ENCODE data around the gene FAM181B. TPM values are rescaled to one million over a fixed set of nuclear protein-coding genes. Genes with fewer than 3 reads are reported as not detected.

Gene FAM181B
- polyA plus RNA-seq, 1 of the 3 experiments (the other 2 are of a cell fraction): 0.02 TPM

DNA sequence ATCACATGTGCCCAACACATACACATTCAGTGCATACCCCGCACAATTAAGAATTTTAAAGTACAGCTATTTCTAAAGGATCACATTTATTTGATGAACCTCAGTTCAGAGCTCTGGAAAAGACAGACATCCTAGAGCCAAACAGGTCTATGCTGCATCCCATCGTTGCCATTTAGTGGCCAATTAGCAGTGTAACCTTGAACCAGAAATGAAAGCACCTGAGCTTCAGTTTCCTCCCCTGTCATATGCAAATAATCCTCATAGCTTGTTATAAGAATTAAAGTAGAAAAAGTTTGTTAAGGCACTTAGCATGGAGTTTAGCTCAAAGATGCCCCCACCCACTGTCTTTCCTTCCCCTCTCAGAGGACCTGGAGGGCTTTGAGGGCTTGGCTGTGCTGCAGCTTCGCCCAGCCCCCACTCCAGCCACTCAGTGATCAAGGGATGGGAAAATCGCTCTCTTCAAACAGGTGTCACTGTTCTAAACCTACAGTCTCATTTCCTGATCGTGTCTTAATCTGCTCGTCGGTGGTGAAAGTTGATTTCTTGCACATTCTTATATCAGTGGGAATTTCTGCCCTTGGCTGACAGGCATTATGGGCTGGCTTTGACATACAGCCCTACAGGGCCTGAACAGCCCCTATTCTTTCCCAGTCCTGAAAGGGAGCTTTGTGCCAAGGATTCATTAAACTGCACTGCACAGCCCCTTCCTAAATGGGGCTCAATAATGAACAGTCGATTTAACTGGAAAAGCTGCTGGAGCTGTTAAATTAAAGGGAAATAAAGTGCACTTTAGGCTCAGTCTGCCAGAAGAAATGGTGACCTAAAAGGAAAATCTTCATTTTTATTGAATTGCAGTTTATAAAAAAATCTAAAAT is 23.3 kb upstream of the FAM181B start:
- Histone ChIP-seq H2AFZ (ENCODE audit: low read depth) (no peak overlapping the region), H3K27ac (ENCODE audit: low read depth in 2 of 2, low read length in 1 of 2) (no peak overlapping the region), H3K4me3 (ENCODE audit: low read depth in 2 of 2, low read length in 1 of 2) (no peak overlapping the region), H3K27me3 (ENCODE audit: insufficient read depth) (no peaks in the 10 kb centered on the region; the same call in 1 of the 2 replicates), H3K36me3 (replicated peaks in 1 of 2; ENCODE audit: control insufficient read depth in 1 of 2, insufficient read depth in 2 of 2, low read length in 1 of 2) (no peaks in the 10 kb centered on the region), H3K9ac (no peak overlapping the region), H3K4me2 (no peak overlapping the region), H3K9me2 (no peaks in the 10 kb centered on the region), H3K79me2 (ENCODE audit: insufficient read depth) (no peaks in the 10 kb centered on the region), H3K4me1 (ENCODE audit: control insufficient read depth in 1 of 2, insufficient read depth in 2 of 2, low read depth in 1 of 2, low read length in 1 of 2) (peaks cover 0 to 4% of the 10 kb centered on the region in 2 experiments; a peak in 1 of 4 replicates), H3F3A (replicated peaks; ENCODE audit: insufficient read depth) (no peaks in the 10 kb centered on the region), H4K20me1 (ENCODE audit: insufficient read depth) (no peaks in the 10 kb centered on the region), H3K9me3 (no peaks in the 10 kb centered on the region)
- ChIA-PET CTCF (interaction anchor here (1.0 to 1.5 kb wide), 5 partner anchors 23 to 110 kb away, joined by 3 to 4 read pairs (median 3); partner anchors contain the start of gene FAM181B), POLR2A (no interaction called here)
- WGBS (ENCODE audit: low lambda C conversion rate): 42% methylated on average over 8 of the region's 8 CpGs
- TF ChIP-seq FOXM1 (IDR thresholded peaks at IDR 0.05; ENCODE audit: low read depth) (no peak), TEAD4 (IDR thresholded peaks at IDR 0.05; ENCODE audit: borderline replicate concordance, insufficient read depth) (no peak), TCF12 (IDR thresholded peaks at IDR 0.05) (no peak), SIN3A (IDR thresholded peaks at IDR 0.05; ENCODE audit: borderline replicate concordance, low read depth, low read length) (no peak), RXRA (IDR thresholded peaks at IDR 0.05; ENCODE audit: borderline replicate concordance, low read depth) (no peak), CTCF (IDR thresholded peaks at IDR 0.05) (no peak), FOSL2 (IDR thresholded peaks at IDR 0.05; ENCODE audit: borderline replicate concordance, low read depth) (no peak), GABPA (IDR thresholded peaks at IDR 0.05; ENCODE audit: low read depth) (no peak), FOXJ3 (CRISPR knock-in tag; IDR thresholded peaks at IDR 0.05) (no peak), EZH2phosphoT487 (IDR thresholded peaks at IDR 0.05; ENCODE audit: borderline replicate concordance, low read depth) (no peak), RCOR1 (IDR thresholded peaks at IDR 0.05; ENCODE audit: low read length) (no peak), RFX5 (IDR thresholded peaks at IDR 0.05; ENCODE audit: low read length) (no peak), GATA2 (CRISPR knock-in tag; IDR thresholded peaks at IDR 0.05) (no peak), REST (IDR thresholded peaks at IDR 0.05; ENCODE audit: low read depth, low read length) (no peak)
- TF ChIP-seq, protein P1, sequence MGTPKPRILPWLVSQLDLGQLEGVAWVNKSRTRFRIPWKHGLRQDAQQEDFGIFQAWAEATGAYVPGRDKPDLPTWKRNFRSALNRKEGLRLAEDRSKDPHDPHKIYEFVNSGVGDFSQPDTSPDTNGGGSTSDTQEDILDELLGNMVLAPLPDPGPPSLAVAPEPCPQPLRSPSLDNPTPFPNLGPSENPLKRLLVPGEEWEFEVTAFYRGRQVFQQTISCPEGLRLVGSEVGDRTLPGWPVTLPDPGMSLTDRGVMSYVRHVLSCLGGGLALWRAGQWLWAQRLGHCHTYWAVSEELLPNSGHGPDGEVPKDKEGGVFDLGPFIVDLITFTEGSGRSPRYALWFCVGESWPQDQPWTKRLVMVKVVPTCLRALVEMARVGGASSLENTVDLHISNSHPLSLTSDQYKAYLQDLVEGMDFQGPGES (IDR thresholded peaks at IDR 0.05; ENCODE audit: low read depth, low read length): no peak
- TF ChIP-seq, protein P2, sequence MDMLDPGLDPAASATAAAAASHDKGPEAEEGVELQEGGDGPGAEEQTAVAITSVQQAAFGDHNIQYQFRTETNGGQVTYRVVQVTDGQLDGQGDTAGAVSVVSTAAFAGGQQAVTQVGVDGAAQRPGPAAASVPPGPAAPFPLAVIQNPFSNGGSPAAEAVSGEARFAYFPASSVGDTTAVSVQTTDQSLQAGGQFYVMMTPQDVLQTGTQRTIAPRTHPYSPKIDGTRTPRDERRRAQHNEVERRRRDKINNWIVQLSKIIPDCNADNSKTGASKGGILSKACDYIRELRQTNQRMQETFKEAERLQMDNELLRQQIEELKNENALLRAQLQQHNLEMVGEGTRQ (IDR thresholded peaks at IDR 0.05; ENCODE audit: borderline replicate concordance, low read depth, low read length): no peak
- TF ChIP-seq, protein P3, sequence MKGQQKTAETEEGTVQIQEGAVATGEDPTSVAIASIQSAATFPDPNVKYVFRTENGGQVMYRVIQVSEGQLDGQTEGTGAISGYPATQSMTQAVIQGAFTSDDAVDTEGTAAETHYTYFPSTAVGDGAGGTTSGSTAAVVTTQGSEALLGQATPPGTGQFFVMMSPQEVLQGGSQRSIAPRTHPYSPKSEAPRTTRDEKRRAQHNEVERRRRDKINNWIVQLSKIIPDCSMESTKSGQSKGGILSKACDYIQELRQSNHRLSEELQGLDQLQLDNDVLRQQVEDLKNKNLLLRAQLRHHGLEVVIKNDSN (IDR thresholded peaks at IDR 0.05; ENCODE audit: borderline replicate concordance, low read depth): no peak
- no peak for DNase-seq
